Islet of Langerhans (tissue), 1 donor: ENCODE results near the gene CERS6.

Experiments
- FAIRE-seq: peaks from one replicate; lab custom pipeline; 2011; peaks lifted over from hg19 to GRCh38; lab: Jason Lieb, UNC

Gene CERS6

GRCh38 chr2:168443818-168444217, 12.3 kb upstream of the CERS6 start:
- FAIRE-seq, result no peak

- no peak for FAIRE-seq
Observed at GRCh38 chr2:168445960-168446359, 10.1 kb upstream of the CERS6 start.

- no peak for FAIRE-seq
Observed at GRCh38 chr2:168448980-168449379, 7.1 kb upstream of the CERS6 start.

- FAIRE-seq, result no peak
Observed at GRCh38 chr2:168449419-168449818, 6.7 kb upstream of the CERS6 start.

GRCh38 chr2:168450171-168450570, 5.9 kb upstream of the CERS6 start:
- no peak for FAIRE-seq

- no peak for FAIRE-seq
Observed at GRCh38 chr2:168450732-168451131, 5.3 kb upstream of the CERS6 start.

GRCh38 chr2:168452781-168453180, 3.3 kb upstream of the CERS6 start:
- no peak for FAIRE-seq

GRCh38 chr2:168453404-168453803, 2.7 kb upstream of the CERS6 start:
- no peak for FAIRE-seq

GRCh38 chr2:168454737-168455644, 1.1 kb upstream of the CERS6 start:
- FAIRE-seq, result no peak

- FAIRE-seq, result no peak
Observed at GRCh38 chr2:168456521-168457189, 583 bp downstream of the CERS6 start.

GRCh38 chr2:168457190-168457895, 1.3 kb downstream of the CERS6 start:
- FAIRE-seq, result no peak

- no peak for FAIRE-seq
Observed at GRCh38 chr2:168458139-168458538, 2.1 kb downstream of the CERS6 start.

- no peak for FAIRE-seq
Observed at GRCh38 chr2:168459256-168459655, 3.2 kb downstream of the CERS6 start.

GRCh38 chr2:168460571-168460970, 4.5 kb downstream of the CERS6 start:
- FAIRE-seq, result no peak

- FAIRE-seq, result no peak
Observed at GRCh38 chr2:168461178-168461941, 5.3 kb downstream of the CERS6 start.

GRCh38 chr2:168461942-168462331, 5.9 kb downstream of the CERS6 start:
- no peak for FAIRE-seq

GRCh38 chr2:168462543-168463045, 6.5 kb downstream of the CERS6 start:
- FAIRE-seq, result no peak

- FAIRE-seq, result no peak
Observed at GRCh38 chr2:168465594-168465993, 9.5 kb downstream of the CERS6 start.

- no peak for FAIRE-seq
Observed at GRCh38 chr2:168466190-168466737, 10.2 kb downstream of the CERS6 start.

GRCh38 chr2:168466834-168467565, 10.9 kb downstream of the CERS6 start:
- FAIRE-seq, result no peak

GRCh38 chr2:168467729-168468128, 11.7 kb downstream of the CERS6 start:
- no peak for FAIRE-seq
